ENCODE data around the gene DDTL. TPM values are rescaled to one million over a fixed set of nuclear protein-coding genes. Genes with fewer than 3 reads are reported as not detected.
A peak's percentile ranks its signal among the peaks of the same experiment; 100 is the strongest.
"Not testable (repeated sequence)": the region's sequence is repeated elsewhere in the genome, so short reads cannot be mapped to it uniquely, and the experiment has no call there.

Gene DDTL
- total RNA-seq, 1 experiment from 2014 or later = 1.8 TPM

DNA sequence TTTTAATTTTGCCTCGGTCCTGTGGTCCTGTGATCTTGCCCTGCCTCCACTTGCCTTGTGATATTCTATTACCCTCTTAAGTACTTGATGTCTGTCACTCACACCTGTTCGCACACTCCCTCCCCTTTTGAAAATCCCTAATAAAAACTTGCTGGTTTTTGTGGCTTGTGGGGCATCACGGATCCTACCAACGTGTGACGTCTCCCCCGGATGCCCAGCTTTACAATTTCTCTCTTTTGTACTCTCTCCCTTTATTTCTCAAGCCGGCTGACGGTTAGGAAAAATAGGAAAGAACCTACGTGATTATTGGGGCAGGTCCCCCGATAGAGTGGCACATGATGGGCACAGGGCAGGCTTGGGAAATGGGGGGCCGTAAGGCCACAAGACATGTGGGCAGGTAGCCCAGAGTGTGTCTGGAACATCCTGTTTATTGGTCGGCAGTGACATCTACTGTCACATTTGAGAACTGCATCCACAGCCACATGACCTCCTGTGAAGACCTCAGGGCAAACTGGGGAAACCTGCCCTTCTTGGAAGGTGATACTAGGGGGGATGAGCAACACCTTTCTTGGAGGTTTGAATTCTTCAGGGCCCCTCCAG lies 10.3 kb upstream of the DDTL start:
- DNase-seq (ENCODE audit: low read depth, low spot score) = peak; percentile 71
- in situ Hi-C loops (cut with HindIII; ENCODE audit: low pct_unique_long_range_greater_than_20kb, low sequenced_read_pairs) = not testable (repeated sequence)

DNA sequence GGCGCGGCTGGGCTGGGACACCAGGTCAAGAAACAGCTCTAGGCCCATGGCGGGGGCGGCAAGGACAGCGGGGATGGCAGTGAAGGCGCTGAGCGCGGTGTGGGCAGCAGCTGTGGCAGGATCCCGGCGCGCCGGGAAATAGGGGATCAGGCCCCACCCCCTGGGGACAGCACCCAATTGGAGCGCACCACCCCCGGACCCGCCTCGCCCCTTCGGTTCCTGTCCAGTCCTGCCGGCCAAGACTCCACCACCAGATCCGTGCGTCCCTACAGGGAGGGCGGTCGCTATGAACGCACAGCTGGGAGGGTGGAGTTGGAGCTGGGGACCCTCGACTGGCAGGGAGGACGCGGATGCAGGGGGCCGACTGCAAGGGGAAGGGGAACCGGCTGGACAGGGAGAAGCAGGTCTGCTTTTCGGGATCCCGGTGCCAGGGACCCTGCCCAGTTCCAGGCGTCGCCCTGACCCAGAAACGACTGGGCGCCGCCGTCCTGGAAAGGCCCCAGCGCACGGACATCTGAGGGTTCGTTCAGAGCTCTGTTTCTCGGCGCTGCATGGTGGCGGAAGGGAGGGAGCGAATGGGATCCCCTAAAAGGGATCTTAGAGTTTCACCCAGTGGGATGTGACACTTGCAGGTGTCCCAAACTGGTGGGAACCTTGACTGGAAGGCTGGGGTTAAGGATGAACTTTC lies 5.5 kb upstream of the DDTL start, which contains the start of gene GSTT2B:
Gene GSTT2B (minus strand): TSS at position 112 of the 688 bp plus-strand sequence. CDS start 64 bp downstream, at position 48.
- DNase-seq (ENCODE audit: low read depth, low spot score); in situ Hi-C loops (cut with HindIII; ENCODE audit: low pct_unique_long_range_greater_than_20kb, low sequenced_read_pairs): not testable (repeated sequence)

DNA sequence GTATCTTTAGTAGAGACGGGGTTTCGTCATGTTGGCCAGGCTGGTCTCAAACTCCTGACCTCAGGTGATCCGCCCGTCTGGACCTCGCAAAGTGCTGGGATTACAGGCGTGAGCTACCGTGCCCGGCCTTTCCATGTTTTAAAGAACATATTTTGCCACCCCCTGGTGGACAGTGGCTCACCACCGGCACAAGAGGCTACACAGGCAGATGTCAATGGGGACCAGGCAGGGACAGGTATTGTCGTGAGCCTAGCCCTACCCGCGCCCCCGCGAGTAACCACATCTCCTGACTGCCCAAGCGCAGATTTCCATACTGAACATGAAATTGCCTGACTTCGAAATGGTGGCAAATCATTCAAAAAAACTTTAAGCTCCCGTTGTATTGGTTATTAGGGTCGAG lies 594 bp upstream of the DDTL start:
- in situ Hi-C loops (cut with HindIII; ENCODE audit: low pct_unique_long_range_greater_than_20kb, low sequenced_read_pairs); DNase-seq (ENCODE audit: low read depth, low spot score): not testable (repeated sequence)

DNA sequence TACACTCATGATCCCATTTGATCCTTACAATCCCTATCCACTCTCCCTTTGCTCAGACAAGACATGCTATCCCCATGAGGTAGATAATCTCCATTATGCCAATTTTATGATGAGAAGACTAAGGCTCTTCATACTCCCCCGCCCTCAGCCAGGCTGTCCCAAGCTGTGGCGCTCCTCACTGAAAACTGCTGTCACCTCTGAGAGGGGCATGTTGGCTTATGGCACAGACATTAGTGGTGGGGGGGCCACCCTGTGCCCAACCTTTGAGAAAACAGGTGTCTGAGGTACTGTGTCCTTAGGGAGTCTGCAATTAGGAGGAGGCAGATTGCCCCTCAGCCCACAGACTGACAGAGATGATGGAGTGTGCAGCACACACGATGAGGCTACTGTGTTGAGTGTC lies 2.4 kb downstream of the DDTL start:
- DNase-seq (ENCODE audit: low read depth, low spot score) = no peak
- in situ Hi-C loops (cut with HindIII; ENCODE audit: low pct_unique_long_range_greater_than_20kb, low sequenced_read_pairs) = no loop called here

DNA sequence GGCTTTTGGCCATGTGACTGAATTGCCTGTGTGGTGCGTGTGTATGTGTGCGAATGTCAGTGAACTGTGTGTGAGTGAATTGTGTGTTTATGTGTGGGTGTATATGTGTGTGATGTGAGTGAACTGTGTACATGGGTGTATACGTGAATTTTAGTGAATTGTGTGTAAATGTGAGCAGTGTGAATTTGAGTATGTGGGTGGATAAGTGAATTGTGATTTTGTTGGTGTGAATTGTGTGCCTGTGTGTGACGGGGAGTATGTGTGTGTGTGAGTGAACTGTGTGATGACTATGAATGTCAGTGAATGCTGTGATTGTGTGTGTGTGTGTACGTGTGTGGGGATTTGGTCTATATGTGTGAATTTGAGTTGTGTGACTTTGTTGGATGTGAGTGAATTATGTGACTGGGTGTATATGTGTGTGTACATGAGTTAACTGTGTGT lies 3.5 kb downstream of the DDTL start:
- no peak for DNase-seq (ENCODE audit: low read depth, low spot score)
- in situ Hi-C loops (cut with HindIII; ENCODE audit: low pct_unique_long_range_greater_than_20kb, low sequenced_read_pairs) = no loop called here

DNA sequence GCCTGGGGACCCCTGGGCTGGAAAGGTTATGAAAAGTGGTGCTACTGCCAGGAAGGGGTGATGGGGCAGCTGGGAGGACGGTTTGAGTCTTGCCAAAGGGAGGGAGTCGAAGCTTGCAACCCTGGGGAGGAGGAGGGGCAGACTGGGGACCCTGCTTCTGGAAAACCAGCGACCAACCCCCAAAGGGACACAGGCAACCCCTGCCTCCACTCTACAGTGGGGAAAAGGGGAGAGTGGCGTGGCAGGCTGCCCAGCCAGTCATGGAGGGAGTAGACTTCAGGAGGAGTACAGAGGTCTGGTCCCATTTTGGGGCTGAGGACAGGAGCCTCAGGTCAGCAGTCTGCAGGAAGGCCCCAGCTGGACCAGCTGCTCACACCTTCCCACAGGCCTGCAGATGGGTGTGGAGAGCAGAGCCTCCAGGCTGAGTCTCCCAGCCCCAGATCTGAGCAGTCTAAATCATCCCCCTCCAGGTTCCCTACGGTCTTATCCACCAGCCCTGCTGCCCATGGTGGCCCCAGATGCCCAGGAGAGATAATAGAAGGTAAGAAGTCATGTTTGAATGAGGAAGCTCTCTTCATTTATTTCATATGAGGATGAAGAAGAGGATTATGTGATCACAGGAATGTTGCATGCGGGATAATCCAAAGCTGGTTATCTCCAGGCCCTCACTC lies 4.3 kb downstream of the DDTL start:
- in situ Hi-C loops (cut with HindIII; ENCODE audit: low pct_unique_long_range_greater_than_20kb, low sequenced_read_pairs) = no loop called here
- no peak for DNase-seq (ENCODE audit: low read depth, low spot score)

DNA sequence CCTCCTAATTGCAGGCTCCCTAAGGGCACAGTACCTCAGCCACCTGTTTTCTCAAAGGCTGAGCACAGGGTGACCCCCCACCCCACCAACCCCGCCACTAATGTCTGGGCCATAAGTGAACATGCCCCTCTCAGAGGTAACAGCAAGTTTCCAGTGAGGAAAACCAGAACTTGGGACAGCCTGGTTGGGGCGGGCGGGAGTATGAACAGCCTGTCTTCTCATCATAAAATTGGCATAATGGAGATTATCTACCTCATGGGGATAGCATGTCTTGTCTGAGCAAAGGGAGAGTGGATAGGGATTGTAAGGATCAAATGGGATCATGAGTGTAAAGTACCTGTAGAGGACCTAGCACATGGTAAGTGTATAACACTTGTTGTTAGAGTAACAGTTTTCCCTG lies 5.2 kb downstream of the DDTL start:
- in situ Hi-C loops (cut with HindIII; ENCODE audit: low pct_unique_long_range_greater_than_20kb, low sequenced_read_pairs); DNase-seq (ENCODE audit: low read depth, low spot score): not testable (repeated sequence)

DNA sequence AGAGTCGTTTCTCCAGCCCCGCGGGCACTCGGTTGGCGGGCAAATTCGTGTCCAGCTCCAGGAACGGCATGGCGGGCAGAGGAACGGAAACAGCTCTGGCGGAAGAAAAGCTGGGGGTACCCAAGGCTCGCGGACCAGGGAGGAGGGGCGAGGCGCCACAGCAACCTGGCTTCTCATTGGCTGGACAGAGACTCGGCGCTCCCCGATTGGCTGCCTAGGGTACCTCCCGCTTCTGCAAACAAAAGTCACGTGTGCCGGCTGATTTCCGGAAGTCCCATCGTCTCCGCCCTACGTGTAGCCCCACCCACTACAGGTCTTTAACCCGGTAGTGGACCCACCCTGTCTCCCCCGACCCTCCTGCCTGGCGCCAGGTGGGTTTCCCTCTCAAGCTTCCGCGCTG lies 7.7 kb downstream of the DDTL start, which contains the start of gene DDT:
Gene DDT (minus strand): TSS at position 97 of the 400 bp plus-strand sequence. CDS start 27 bp downstream, at position 70.
- in situ Hi-C loops (cut with HindIII; ENCODE audit: low pct_unique_long_range_greater_than_20kb, low sequenced_read_pairs) = not testable (repeated sequence)

DNA sequence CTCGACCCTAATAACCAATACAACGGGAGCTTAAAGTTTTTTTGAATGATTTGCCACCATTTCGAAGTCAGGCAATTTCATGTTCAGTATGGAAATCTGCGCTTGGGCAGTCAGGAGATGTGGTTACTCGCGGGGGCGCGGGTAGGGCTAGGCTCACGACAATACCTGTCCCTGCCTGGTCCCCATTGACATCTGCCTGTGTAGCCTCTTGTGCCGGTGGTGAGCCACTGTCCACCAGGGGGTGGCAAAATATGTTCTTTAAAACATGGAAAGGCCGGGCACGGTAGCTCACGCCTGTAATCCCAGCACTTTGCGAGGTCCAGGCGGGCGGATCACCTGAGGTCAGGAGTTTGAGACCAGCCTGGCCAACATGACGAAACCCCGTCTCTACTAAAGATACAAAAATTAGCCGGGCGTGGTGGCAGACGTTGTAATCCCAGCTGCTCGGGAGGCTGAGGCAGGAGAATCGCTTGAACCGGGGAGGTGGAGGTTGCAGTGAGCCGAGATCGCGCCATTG lies 8.2 kb downstream of the DDTL start:
- in situ Hi-C loops (cut with HindIII; ENCODE audit: low pct_unique_long_range_greater_than_20kb, low sequenced_read_pairs); DNase-seq (ENCODE audit: low read depth, low spot score): not testable (repeated sequence)

More for the DNA sequence above, 7.7 kb downstream of the DDTL start, which contains the start of gene DDT:
- DNase-seq (ENCODE audit: low read depth, low spot score) = not testable (repeated sequence)

DNA sequence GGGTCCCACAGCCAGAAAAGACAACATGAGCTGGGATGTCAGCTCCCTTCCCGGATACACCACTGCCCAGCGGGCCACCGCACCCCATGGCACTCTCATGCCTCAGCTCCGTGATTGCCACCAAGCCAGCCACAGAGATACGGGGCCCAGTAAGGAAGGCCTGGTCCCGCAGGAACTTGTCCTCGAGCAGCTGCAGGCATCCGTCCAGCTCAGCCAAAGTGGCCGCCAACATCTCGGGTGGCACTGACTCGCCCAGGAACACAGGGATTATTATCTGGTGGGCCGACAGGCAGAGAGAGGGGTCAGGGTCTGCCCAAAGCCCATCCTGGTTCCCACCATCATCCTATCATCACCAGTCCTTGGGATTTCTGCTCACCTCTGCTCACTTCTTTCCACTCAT lies 10.6 kb downstream of the DDTL start:
- DNase-seq (ENCODE audit: low read depth, low spot score); in situ Hi-C loops (cut with HindIII; ENCODE audit: low pct_unique_long_range_greater_than_20kb, low sequenced_read_pairs): not testable (repeated sequence)

DNA sequence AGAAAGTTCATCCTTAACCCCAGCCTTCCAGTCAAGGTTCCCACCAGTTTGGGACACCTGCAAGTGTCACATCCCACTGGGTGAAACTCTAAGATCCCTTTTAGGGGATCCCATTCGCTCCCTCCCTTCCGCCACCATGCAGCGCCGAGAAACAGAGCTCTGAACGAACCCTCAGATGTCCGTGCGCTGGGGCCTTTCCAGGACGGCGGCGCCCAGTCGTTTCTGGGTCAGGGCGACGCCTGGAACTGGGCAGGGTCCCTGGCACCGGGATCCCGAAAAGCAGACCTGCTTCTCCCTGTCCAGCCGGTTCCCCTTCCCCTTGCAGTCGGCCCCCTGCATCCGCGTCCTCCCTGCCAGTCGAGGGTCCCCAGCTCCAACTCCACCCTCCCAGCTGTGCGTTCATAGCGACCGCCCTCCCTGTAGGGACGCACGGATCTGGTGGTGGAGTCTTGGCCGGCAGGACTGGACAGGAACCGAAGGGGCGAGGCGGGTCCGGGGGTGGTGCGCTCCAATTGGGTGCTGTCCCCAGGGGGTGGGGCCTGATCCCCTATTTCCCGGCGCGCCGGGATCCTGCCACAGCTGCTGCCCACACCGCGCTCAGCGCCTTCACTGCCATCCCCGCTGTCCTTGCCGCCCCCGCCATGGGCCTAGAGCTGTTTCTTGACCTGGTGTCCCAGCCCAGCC lies 13.0 kb downstream of the DDTL start, which contains the start of gene GSTT2:
Gene GSTT2 (plus strand): TSS at position 578 of the 684 bp plus-strand sequence.
- in situ Hi-C loops (cut with HindIII; ENCODE audit: low pct_unique_long_range_greater_than_20kb, low sequenced_read_pairs); DNase-seq (ENCODE audit: low read depth, low spot score): not testable (repeated sequence)

DNA sequence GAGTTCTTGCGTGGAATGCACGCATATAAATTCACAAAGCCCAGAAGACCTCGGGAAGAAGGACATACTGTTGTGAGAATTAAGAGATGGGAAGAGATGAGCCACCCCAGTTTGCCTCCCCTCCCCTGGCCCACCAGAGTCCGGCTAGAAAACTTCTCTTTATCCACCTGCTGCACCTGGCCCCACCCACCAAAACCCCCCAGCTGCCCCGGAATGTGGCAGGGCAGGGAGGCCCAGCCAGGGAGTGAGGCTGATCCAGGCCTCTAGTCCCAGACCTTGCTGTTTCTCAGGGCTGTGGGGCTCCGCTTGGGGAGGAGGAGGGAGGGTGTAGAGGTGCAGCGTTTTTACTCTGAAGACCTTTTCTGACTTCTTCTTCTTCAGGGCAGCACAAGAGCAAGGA lies 13.9 kb downstream of the DDTL start:
- in situ Hi-C loops (cut with HindIII; ENCODE audit: low pct_unique_long_range_greater_than_20kb, low sequenced_read_pairs); DNase-seq (ENCODE audit: low read depth, low spot score): not testable (repeated sequence)

DNA sequence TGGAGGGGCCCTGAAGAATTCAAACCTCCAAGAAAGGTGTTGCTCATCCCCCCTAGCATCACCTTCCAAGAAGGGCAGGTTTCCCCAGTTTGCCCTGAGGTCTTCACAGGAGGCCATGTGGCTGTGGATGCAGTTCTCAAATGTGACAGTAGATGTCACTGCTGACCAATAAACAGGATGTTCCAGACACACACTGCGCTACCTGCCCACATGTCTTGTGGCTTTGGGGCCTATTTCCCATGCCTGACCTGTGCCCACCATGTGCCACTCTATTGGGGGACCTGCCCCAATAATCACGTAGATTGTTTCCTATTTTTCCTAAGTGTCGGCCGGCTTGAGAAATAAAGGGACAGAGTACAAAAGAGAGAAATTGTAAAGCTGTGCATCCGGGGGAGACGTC lies 17.7 kb downstream of the DDTL start:
- peak; percentile 35 for DNase-seq (ENCODE audit: low read depth, low spot score)
- in situ Hi-C loops (cut with HindIII; ENCODE audit: low pct_unique_long_range_greater_than_20kb, low sequenced_read_pairs) = no loop called here

DNA sequence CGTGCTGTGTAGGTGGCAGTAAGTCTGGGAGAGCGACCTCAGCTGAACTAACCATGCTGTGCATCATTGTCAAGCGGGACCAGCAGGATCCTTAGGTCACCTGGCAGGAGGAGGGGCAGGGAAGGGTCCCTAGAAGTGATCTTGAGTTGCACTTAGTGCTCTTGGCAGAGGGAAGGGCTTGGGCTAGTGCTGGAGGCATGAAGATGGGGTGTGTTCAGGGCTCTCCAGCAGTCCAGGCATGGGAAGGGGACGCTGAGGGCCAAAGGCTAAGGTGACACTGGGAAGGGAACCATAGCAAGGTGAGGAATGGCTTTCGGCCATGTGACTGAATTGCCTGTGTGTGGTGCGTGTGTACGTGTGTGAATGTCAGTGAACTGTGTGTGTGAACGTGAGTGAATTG lies 19.4 kb downstream of the DDTL start:
- in situ Hi-C loops (cut with HindIII; ENCODE audit: low pct_unique_long_range_greater_than_20kb, low sequenced_read_pairs); DNase-seq (ENCODE audit: low read depth, low spot score): not testable (repeated sequence)

DNA sequence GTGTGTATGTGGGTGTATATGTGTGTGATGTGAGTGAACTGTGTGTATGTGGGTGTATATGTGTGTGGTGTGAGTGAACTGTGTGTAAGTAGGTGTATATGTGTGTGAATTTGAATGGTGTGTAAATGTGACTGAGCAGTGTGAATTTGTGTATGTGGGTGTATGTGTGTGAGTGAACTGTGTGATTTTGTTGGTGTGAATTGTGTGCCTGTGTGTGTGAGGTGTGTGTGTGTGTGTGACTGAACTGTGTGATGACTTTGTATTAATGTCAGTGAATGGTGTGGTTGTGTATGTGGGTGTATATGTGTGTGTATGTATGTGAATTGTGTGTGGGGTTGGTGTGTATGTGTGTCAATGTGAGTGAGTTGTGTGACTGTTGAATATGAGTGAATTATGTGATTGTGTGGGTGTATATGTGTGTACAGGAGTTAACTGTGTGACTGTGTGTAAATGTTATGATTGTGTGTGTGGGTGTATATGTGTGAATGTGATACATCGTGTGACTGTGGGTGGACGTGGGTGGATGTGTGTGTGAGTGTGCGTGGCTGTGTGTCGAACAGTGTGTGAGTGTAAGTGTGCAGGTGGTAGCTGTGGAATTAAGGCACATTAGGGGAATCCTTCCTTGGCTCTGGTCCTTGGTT lies 20.0 kb downstream of the DDTL start:
- DNase-seq (ENCODE audit: low read depth, low spot score); in situ Hi-C loops (cut with HindIII; ENCODE audit: low pct_unique_long_range_greater_than_20kb, low sequenced_read_pairs): not testable (repeated sequence)

DNA sequence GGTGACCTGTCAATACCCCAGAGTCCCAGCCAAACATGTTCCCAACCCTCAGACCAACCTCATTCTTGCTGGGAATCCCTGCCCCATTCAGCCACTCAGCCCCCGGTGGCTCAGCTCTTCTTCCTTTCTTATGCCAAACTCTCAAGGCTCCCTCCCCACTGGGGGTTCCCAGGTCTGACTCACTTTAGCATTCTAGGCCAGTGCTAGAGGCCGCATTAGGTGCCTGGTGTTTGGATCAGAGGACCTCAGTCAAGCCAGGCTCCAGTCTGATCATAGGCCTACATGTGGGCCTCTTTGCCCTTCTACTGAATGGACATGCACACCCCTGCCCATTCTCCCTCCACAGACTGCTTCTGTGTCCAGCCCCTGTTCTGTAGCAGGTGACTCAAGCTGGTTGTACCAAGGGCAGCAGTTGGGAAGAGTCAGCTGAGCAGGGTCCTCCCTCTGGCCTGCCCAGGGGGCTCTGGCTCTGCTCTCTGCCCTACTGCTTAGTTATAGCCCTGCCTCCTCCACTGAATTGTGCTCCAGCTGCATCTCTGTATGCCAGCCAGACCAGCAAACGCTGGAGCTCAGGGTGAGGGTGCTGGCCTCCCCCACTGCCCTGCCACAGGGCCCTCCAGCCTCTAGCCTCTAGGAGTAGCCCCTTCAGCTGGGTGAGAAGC lies 23.0 kb downstream of the DDTL start:
- in situ Hi-C loops (cut with HindIII; ENCODE audit: low pct_unique_long_range_greater_than_20kb, low sequenced_read_pairs); DNase-seq (ENCODE audit: low read depth, low spot score): not testable (repeated sequence)

DNA sequence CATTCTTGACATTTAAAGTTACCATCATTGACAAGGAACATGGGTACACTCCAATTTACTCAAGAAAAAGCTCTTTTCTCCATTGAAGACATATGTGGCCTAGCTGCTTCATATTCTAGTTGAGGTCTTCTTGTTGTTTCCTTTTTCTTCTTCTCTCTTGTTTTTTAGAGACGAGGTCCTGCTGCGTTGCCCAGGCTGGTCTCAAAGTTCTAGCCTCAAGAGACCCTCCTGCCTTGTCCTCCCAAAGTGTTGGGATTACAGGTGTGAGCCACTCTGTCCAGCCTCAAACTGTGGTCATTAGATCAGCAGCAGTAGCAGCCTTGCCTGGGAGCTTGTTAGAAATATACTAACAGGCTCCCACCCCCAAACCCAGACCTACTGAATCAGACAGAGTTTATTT lies 26.4 kb downstream of the DDTL start:
- in situ Hi-C loops (cut with HindIII; ENCODE audit: low pct_unique_long_range_greater_than_20kb, low sequenced_read_pairs); DNase-seq (ENCODE audit: low read depth, low spot score): not testable (repeated sequence)
